ENCODE measurements around the gene RAB40B.

The RAB40B gene

DNA sequence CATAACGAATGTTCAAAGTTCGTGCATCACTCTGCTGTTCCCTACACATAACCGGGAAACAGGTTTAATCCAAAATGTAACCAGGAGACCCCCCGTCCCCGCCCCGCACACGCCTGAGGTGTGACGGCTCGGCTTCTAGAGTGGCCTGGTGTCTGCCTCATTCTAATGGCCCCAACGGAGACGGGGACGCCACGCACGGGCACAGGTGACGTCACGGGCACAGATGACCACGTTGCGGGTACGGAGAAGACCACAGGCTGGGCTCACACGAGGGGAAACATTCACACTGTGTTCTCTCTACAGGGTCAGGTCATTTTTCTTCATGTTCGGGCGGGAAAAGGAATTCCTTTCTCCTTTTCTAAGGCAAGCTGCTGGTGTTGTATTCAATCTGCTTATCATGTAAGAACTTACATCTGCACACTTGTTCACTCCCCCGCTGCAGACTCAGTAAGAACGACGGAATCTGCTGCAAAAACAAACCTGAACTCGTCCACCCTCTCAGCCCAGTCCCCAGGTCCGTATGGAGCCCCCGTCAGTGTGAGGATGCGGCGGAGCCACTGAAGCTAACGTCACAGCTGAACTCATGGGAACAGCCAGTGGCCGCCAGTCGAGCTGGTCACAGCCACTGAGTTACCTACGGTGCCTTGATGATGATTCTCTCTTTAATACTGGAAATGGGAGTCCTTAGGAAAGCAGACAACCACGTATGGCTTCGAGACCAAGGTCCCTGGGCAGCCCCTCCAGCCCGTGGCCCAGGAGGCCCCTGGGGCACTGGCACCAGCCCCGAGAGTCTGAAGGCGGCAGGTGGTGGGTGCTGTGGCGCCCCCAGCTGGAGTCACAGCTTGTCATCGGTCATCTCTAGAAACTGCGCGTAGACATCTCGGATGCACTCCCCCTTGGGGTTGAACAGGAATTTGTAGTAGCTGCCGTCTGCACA, 83.1 kb downstream of the RAB40B start:
- no peak for DNase-seq (ENCODE audit: low spot score)

DNA sequence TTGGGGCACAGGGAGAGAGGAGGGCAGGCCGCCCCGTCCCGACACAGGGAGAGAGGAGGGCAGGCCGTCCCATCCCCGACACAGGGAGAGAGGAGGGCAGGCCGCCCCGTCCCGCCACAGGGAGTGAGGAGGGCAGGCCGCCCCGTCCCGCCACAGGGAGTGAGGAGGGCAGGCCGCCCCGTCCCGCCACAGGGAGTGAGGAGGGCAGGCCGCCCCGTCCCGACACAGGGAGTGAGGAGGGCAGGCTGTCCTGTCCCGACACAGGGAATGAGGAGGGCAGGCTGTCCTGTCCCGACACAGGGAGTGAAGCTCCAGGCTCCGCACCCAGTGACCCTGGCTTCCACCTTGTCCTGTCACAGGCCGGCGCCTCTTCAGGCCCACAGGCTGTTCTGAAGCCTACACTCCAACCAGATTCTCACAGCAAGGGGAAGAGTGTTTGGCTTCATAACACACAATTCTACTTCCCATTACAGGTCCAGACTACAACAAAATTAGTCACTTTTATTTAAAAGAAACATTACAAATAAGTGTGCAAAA, 84.3 kb downstream of the RAB40B start:
- no peak for DNase-seq (ENCODE audit: low spot score)

DNA sequence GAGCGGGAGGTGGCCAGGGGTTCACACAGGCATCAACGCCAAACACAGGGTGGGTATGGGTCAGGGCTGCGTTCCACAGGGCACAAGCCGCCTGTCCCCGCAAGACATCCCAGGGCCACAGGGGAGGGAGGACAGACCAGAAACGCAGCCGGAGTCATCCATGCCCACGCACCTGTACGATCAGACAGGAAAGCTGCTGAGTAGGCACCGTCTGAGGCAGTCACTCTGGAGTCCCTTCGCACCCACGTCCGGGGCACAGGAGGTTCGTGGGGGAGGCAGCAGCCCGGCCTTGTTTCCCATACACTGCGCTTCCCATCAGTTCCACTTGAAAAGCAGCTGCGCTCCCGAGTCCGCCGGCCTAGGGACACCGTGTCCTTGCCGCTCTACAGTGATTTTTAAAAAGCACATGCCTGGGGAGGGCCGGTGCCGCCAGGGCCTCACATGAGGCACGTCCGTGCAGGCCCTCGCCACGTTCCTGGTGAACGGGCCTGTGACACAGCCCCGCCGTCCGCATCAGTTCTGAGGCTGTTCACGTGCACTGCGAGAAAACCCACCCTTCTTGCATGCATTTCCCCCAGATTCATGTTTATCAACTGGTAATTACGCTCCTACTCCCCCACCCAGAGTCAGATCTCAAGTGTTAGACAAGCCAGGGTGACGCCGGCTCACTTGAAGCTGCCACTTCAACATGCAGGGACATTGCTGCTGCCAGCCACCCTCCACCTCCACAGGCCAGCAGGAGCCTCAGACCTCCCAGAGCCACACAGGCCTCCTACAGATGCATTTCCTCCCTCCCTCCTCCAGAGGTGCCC, 85.0 kb downstream of the RAB40B start:
- DNase-seq (ENCODE audit: low spot score): no peak

DNA sequence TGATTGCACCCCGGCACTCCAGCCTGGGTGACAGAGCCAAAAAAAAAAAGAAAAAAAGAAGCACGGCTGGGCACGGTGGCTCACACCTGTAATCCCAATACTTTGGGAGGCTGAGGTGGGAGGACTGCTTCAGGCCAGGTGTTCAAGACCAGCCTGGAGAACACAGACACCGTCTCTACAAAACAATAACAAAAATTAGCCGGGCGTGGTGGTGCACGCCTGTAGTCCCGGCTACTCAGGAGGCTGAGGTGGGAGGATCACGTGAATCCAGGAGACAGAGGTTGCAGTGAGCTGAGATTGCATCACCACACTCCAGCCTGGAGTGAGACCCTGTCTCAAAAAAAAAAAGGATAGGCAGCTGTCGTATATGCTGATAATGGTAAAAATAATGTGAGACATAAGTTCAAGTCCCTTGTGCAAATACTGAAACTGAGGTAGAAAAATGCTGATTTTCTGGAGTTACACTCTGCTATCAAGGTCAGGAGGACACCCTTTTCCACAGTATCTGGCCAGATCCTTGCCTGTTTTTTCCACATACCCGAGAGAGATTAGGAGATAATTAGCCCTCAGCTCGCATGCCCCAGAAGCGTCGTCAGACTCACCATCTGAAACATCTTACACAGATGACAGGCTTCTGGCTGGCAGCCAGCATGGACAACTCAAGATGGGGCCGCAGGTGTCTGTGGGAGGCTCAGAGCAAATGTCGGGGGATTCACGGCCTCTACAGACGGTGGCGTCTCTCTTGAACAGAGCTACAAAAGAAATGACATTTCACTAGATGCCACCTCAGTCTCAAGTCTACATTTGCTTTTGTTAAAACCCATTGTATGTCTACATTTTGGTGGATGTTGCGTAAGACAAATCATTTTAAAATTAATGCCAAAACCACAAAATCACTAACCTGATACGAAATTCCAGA, 87.1 kb downstream of the RAB40B start:
- no peak for DNase-seq (ENCODE audit: low spot score)

DNA sequence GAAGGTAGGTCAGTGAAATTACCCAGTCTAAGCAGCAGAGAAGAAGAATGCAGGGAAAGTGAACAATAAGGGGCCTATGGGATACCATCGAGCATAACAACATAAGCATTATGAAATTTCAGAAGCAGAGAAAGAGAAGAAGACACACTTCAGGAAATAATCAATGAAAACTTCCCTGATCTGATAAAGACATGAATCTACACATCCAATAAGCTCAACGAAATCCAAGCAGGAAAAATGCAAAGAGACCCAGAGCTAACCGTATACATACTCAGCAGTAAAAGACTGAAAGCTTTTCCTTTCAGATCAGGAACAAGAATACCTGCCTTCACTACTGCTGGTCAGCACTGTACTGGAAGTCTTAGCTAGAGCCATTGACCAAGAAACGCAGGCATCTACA, 88.8 kb downstream of the RAB40B start:
- DNase-seq (ENCODE audit: low spot score): no peak

DNA sequence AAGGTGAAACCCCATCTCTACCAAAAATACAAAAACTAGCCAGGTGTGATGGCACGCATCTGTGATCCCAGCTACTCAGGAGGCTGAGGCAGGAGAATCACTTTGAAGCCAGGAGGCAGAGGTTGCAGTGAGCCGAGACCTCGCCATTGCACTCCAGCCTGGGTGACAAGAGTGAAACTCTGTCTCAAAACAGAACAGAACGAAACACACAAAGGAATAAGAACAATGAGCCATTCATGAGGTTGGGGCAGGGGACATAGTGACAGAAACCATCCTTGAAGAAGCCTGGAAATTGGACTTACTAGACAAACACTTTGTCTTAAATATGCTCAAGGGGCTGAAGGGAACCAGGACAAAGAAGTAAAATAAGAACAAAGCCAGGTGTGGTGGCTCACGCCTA, 89.7 kb downstream of the RAB40B start:
- no peak for DNase-seq (ENCODE audit: low spot score)

DNA sequence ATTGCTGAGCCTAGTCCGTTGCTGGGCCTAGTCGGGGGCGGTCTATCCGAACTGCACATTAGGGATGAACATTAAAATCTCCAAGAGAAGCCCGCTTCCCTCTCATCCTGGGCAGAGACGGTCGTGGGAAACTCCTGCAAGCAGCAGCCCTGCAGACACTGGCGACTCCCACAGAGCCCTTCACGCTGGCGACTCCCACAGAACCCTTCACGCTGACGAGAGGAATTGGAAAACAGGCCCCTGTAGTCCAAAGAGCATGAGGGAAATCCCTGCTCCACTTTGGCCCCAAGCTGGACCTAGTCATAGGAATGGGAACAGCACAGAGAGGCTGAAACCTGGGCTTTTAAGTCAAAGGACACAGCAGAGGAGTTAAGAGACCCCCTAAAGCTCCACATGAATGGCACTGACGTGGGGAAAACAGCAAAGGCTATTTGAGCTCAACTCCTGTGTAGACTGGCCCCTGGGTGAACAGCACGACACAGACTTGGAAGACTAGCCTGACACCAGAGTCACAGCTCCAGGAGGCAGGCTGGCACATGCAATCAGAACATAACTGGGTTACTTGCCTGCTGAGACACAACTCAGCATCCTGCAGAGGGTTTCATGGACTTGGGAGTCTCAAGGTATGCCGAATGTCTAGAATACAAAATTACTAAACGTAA, 92.4 kb downstream of the RAB40B start:
- DNase-seq (ENCODE audit: low spot score): no peak

Data from CD4-positive, alpha-beta T cell treated with Interleukin-15 for 4 hours (primary cell).